OCI-LY1 (cell line): Measurements from ENCODE around the gene XRCC2.

Experiments
- H2AFZ ChIP-seq: fragments of 200-600 bp; sonication (generic), shearing (Covaris generic); 2 replicates; pipeline ENCODE4 v1.6.0; 2014; ENCODE audit warnings: antibody characterized with exemption, mild to moderate bottlenecking, low read length
- H3F3A ChIP-seq: fragments of 200-600 bp; sonication (generic), shearing (Covaris generic); 2 replicates; pipeline ENCODE4 v1.6.0; 2014; ENCODE audit warnings: mild to moderate bottlenecking, antibody characterized with exemption, low read length, moderate library complexity; ENCODE audit not compliant: insufficient read depth
- H3K27ac ChIP-seq: fragments of 200-600 bp; sonication (generic); 2 replicates; pipeline ENCODE4 v1.5.1; 2014; ENCODE audit warnings: low read length, mixed run types, mild to moderate bottlenecking, low read depth; ENCODE audit not compliant: poor library complexity, severe bottlenecking
- H3K27me3 ChIP-seq: fragments of 200-600 bp; sonication (generic); 2 replicates; pipeline ENCODE4 v1.6.0; 2014; ENCODE audit warnings: antibody characterized with exemption, mild to moderate bottlenecking, low read length, moderate library complexity; ENCODE audit not compliant: insufficient read depth
- H3K36me3 ChIP-seq: fragments of 200-600 bp; sonication (generic); 2 replicates; pipeline ENCODE4 v1.6.1; 2014; ENCODE audit warnings: mild to moderate bottlenecking, antibody characterized with exemption, low read length, moderate library complexity, mixed read lengths; ENCODE audit not compliant: insufficient read depth
- H3K4me1 ChIP-seq: fragments of 200-600 bp; sonication (generic); 2 replicates; pipeline ENCODE4 v1.5.1; 2014; ENCODE audit warnings: mild to moderate bottlenecking, low read length, moderate library complexity; ENCODE audit not compliant: insufficient read depth, severe bottlenecking
- H3K4me2 ChIP-seq: fragments of 200-600 bp; sonication (generic), shearing (Covaris generic); 2 replicates; pipeline ENCODE4 v1.6.1; 2014; ENCODE audit warnings: low read length
- H3K4me3 ChIP-seq: fragments of 200-600 bp; sonication (generic); 2 replicates; pipeline ENCODE4 v1.5.1; 2014; ENCODE audit warnings: low read length, low read depth, mild to moderate bottlenecking, mixed read lengths; ENCODE audit not compliant: poor library complexity, severe bottlenecking
- H3K79me2 ChIP-seq: fragments of 200-600 bp; shearing (Covaris generic); 2 replicates; pipeline ENCODE4 v1.6.1; 2016; ENCODE audit warnings: mixed run types, low read length, mixed read lengths; ENCODE audit not compliant: insufficient read depth
- H3K9ac ChIP-seq: fragments of 200-600 bp; sonication (generic), shearing (Covaris generic); 2 replicates; pipeline ENCODE4 v1.6.1; 2014; ENCODE audit warnings: mild to moderate bottlenecking, low read length, mixed read lengths
- H3K9me2 ChIP-seq: fragments of 200-600 bp; sonication (generic), shearing (Covaris generic); 2 replicates; pipeline ENCODE4 v1.6.1; 2014; ENCODE audit warnings: low read depth, mild to moderate bottlenecking, low read length, mixed read lengths
- H3K9me3 ChIP-seq: fragments of 200-600 bp; shearing (Covaris generic); 2 replicates; pipeline ENCODE4 v1.6.1; 2014; ENCODE audit warnings: low read length, mixed read lengths
- H4K20me1 ChIP-seq: fragments of 200-600 bp; sonication (generic), shearing (Covaris generic); 2 replicates; pipeline ENCODE4 v1.6.0; 2016; ENCODE audit warnings: mild to moderate bottlenecking, low read length; ENCODE audit not compliant: insufficient read depth
- EZH2 ChIP-seq: fragments of 200-600 bp; sonication (generic), shearing (Covaris generic); IDR thresholded peaks from 2 replicates; pipeline ENCODE4 v1.8.0; 2017; ENCODE audit warnings: borderline replicate concordance, mixed run types, mild to moderate bottlenecking, antibody characterized with exemption, low read length, moderate library complexity, mixed read lengths
- TF ChIP-seq, protein P1 (sequence below): fragments of 200-600 bp; sonication (generic), shearing (Covaris generic); IDR thresholded peaks from 2 replicates; pipeline ENCODE4 v1.5.1; 2017; ENCODE audit warnings: mild to moderate bottlenecking, antibody characterized with exemption, low read length, moderate library complexity, mixed read lengths

Gene XRCC2

DNA sequence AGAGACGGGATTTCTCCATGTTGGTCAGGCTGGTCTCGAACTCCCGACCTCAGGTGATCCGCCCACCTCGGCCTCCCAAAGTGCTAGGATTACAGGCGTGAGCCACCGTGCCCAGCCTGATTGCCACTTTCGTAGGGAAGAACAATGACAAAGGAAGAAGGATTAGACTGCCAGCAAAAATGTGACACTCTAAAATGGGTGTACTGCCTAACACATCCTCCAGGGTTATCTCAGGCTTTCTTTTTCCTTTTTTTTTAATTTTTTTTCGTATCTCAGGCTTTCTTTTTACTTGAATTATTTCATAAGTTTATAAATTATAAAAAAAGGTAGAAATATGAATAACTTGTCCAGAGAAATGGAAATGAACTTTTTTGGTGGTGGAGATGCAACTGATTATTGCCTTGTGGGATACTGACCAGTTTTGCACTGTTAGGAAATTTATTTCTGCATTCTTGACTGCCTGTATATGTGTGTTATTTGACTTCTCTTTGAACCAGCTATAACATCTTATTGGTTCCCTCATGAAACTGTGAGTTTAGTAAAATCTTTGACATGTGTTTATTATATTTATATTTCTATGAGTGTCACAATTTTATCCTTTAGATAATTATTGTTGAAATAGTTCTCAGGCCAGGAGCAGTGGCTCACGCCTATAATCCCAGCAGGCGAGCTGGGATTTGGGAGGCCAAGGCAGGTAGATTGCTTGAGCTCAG lies 56.8 kb downstream of the XRCC2 start:
- TF ChIP-seq, protein P1, sequence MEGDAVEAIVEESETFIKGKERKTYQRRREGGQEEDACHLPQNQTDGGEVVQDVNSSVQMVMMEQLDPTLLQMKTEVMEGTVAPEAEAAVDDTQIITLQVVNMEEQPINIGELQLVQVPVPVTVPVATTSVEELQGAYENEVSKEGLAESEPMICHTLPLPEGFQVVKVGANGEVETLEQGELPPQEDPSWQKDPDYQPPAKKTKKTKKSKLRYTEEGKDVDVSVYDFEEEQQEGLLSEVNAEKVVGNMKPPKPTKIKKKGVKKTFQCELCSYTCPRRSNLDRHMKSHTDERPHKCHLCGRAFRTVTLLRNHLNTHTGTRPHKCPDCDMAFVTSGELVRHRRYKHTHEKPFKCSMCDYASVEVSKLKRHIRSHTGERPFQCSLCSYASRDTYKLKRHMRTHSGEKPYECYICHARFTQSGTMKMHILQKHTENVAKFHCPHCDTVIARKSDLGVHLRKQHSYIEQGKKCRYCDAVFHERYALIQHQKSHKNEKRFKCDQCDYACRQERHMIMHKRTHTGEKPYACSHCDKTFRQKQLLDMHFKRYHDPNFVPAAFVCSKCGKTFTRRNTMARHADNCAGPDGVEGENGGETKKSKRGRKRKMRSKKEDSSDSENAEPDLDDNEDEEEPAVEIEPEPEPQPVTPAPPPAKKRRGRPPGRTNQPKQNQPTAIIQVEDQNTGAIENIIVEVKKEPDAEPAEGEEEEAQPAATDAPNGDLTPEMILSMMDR = no peak
- TF ChIP-seq EZH2 = no peak
- Histone ChIP-seq H3K9ac (no peak overlapping the region), H3K4me2 (no peak overlapping the region), H3F3A (no peaks in the 10 kb centered on the region), H2AFZ (no peak overlapping the region), H3K9me2 (no peaks in the 10 kb centered on the region), H4K20me1 (no peaks in the 10 kb centered on the region), H3K27ac (no peak overlapping the region), H3K4me1 (no peaks in the 10 kb centered on the region), H3K79me2 (no peaks in the 10 kb centered on the region), H3K4me3 (no peak overlapping the region), H3K9me3 (no peaks in the 10 kb centered on the region), H3K36me3 (no peaks in the 10 kb centered on the region), H3K27me3 (no peaks in the 10 kb centered on the region)

DNA sequence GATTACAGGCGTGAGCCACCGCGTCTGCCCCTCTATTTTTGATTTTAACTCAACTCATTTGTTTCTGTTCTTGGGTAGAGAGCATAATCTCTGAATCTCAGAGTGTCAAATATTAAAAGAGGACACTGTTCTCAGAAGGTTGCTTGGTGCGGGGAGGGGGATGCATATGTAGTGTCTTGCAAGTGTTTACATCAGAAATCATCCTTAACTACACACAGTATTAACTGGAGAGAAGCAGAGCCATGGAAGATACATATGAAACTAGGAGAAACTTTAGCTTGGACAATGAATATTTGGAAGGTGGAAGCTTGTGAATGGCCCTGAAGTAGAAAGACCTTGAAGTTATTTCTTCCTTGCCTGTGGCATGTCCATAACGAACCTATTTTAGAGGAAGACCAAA lies 57.5 kb downstream of the XRCC2 start:
- H3K27me3 ChIP-seq = no peaks in the 10 kb centered on the region
- H3K4me1 ChIP-seq = no peaks in the 10 kb centered on the region
- no peaks in the 10 kb centered on the region for H4K20me1 ChIP-seq
- H3K4me3 ChIP-seq = no peak overlapping the region
- no peaks in the 10 kb centered on the region for H3K79me2 ChIP-seq
- H3K36me3 ChIP-seq = no peaks in the 10 kb centered on the region
- no peak overlapping the region for H3K27ac ChIP-seq
- no peak overlapping the region for H3K4me2 ChIP-seq
- no peaks in the 10 kb centered on the region for H3F3A ChIP-seq
- no peak overlapping the region for H2AFZ ChIP-seq
- TF ChIP-seq, protein P1 = no peak
- TF ChIP-seq EZH2 = no peak
- no peaks in the 10 kb centered on the region for H3K9me3 ChIP-seq
- no peak overlapping the region for H3K9ac ChIP-seq
- no peaks in the 10 kb centered on the region for H3K9me2 ChIP-seq

DNA sequence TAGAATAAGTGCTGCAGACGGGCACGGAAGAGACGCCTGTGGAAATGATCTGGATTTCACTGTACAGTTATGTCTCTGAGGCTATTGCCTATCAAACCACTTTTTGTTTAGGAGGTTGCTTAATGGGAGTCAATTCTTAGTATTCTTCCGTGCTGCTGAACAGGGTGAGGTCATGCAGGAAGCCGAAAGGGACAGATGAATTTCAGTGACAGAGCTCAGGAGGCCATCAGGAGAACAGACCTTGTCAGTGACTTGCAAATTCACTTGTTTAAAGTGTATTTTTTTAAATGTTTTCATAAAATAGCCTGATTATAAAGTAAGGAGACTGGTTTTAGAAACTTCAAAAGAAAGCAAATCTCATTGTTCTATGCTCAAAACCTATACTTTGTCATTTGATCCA lies 58.9 kb downstream of the XRCC2 start:
- Histone ChIP-seq H3K4me3 (no peak overlapping the region), H3K36me3 (no peaks in the 10 kb centered on the region), H3K27ac (no peak overlapping the region), H3K79me2 (no peaks in the 10 kb centered on the region), H3K27me3 (no peaks in the 10 kb centered on the region; the same call in 1 of the 2 replicates), H4K20me1 (no peaks in the 10 kb centered on the region), H2AFZ (no peak overlapping the region), H3K9me2 (no peaks in the 10 kb centered on the region), H3K4me2 (no peak overlapping the region), H3K9me3 (no peaks in the 10 kb centered on the region), H3F3A (no peaks in the 10 kb centered on the region), H3K9ac (no peak overlapping the region), H3K4me1 (no peaks in the 10 kb centered on the region)
- no peak for TF ChIP-seq EZH2
- TF ChIP-seq, protein P1 = no peak
